ENCODE results near the gene SF3A2.
"Not testable (repeated sequence)": the region's sequence is repeated elsewhere in the genome, so short reads cannot be mapped to it uniquely, and the experiment has no call there.

The SF3A2 gene

GRCh38 chr19:2278459-2279158 lies 42.0 kb downstream of the SF3A2 start:
- DNase-seq = no peak
- no peaks in the 10 kb centered on the region for H3K36me3 ChIP-seq
- no peaks in the 10 kb centered on the region for H3K27me3 ChIP-seq (ENCODE audit: insufficient read depth, low read depth, severe bottlenecking)
- H3K27ac ChIP-seq = no peak overlapping the region
- H3K9me3 ChIP-seq (ENCODE audit: severe bottlenecking) = no peaks in the 10 kb centered on the region
- H3K4me3 ChIP-seq (ENCODE audit: low read depth, low read length) = no peak overlapping the region
- TF ChIP-seq CTCF (IDR thresholded peaks at IDR 0.05; ENCODE audit: low read depth, low read length) = no peak

- Histone ChIP-seq H3K4me3 (ENCODE audit: low read depth, low read length) (no peak overlapping the region), H3K27ac (no peak overlapping the region), H3K27me3 (ENCODE audit: insufficient read depth, low read depth, severe bottlenecking) (no peaks in the 10 kb centered on the region), H3K9me3 (ENCODE audit: severe bottlenecking) (no peaks in the 10 kb centered on the region), H3K36me3 (no peaks in the 10 kb centered on the region)
- no peak for DNase-seq
- TF ChIP-seq CTCF (IDR thresholded peaks at IDR 0.05; ENCODE audit: low read depth, low read length) = no peak
These were observed 44.1 kb downstream of the SF3A2 start for GRCh38 chr19:2280633-2281264.

- DNase-seq; H3K36me3 ChIP-seq; H3K27me3 ChIP-seq (ENCODE audit: insufficient read depth, low read depth, severe bottlenecking); H3K27ac ChIP-seq; H3K4me3 ChIP-seq (ENCODE audit: low read depth, low read length); H3K9me3 ChIP-seq (ENCODE audit: severe bottlenecking): not testable (repeated sequence)
These were observed 44.8 kb downstream of the SF3A2 start for GRCh38 chr19:2281265-2282061.

- no peak within 1 kb of the TSS for H3K4me3 ChIP-seq (ENCODE audit: low read depth, low read length)
- no peak for TF ChIP-seq CTCF (IDR thresholded peaks at IDR 0.05; ENCODE audit: low read depth, low read length)
- peak; percentile 44 for DNase-seq
These were observed 45.6 kb downstream of the SF3A2 start, which contains the start of gene PEAK3 for GRCh38 chr19:2282062-2282861. TSS of gene PEAK3 (minus strand) at chr19:2282175. CDS start at chr19:2280931, 1,244 bp downstream.

GRCh38 chr19:2282862-2283237 lies 46.2 kb downstream of the SF3A2 start:
- no peak overlapping the region for H3K4me3 ChIP-seq (ENCODE audit: low read depth, low read length)
- TF ChIP-seq CTCF (IDR thresholded peaks at IDR 0.05; ENCODE audit: low read depth, low read length) = no peak

More at GRCh38 chr19:2282062-2282861, 45.6 kb downstream of the SF3A2 start, which contains the start of gene PEAK3:
- no peaks in the 10 kb centered on the region for H3K9me3 ChIP-seq (ENCODE audit: severe bottlenecking)
- H3K36me3 ChIP-seq = no peaks in the 10 kb centered on the region
- H3K27me3 ChIP-seq (ENCODE audit: insufficient read depth, low read depth, severe bottlenecking) = no peaks in the 10 kb centered on the region
- no peak within 1 kb of the TSS for H3K27ac ChIP-seq

More at GRCh38 chr19:2282862-2283237, 46.2 kb downstream of the SF3A2 start:
- no peak for DNase-seq
- Histone ChIP-seq H3K9me3 (ENCODE audit: severe bottlenecking) (no peaks in the 10 kb centered on the region), H3K27ac (no peak overlapping the region), H3K27me3 (ENCODE audit: insufficient read depth, low read depth, severe bottlenecking) (no peaks in the 10 kb centered on the region), H3K36me3 (no peaks in the 10 kb centered on the region)

Data from WERI-Rb-1 (cell line).